C4-2B (cell line): ENCODE data around the gene HIF1AN.
A peak's percentile ranks its signal among the peaks of the same experiment; 100 is the strongest.

Experiments used
- H3K27ac ChIP-seq: fragments of 450-650 bp; 2 replicates; pipeline ENCODE4 v1.5.1; 2017
- ZFX ChIP-seq: fragments of 450-650 bp; IDR thresholded peaks from 2 replicates; pipeline ENCODE4 v1.6.1; 2017
- TF ChIP-seq, protein P1 (sequence below): fragments of 450-650 bp; conservative IDR thresholded peaks from 2 replicates; pipeline ENCODE4 v1.5.1; 2017; ENCODE audit warnings: mild to moderate bottlenecking

The HIF1AN gene

GRCh38 chr10:100551738-100552137 lies 16.0 kb downstream of the HIF1AN start:
- H3K27ac ChIP-seq = no peak overlapping the region
- TF ChIP-seq ZFX = no peak
- TF ChIP-seq, protein P1, sequence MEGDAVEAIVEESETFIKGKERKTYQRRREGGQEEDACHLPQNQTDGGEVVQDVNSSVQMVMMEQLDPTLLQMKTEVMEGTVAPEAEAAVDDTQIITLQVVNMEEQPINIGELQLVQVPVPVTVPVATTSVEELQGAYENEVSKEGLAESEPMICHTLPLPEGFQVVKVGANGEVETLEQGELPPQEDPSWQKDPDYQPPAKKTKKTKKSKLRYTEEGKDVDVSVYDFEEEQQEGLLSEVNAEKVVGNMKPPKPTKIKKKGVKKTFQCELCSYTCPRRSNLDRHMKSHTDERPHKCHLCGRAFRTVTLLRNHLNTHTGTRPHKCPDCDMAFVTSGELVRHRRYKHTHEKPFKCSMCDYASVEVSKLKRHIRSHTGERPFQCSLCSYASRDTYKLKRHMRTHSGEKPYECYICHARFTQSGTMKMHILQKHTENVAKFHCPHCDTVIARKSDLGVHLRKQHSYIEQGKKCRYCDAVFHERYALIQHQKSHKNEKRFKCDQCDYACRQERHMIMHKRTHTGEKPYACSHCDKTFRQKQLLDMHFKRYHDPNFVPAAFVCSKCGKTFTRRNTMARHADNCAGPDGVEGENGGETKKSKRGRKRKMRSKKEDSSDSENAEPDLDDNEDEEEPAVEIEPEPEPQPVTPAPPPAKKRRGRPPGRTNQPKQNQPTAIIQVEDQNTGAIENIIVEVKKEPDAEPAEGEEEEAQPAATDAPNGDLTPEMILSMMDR = no peak

DNA sequence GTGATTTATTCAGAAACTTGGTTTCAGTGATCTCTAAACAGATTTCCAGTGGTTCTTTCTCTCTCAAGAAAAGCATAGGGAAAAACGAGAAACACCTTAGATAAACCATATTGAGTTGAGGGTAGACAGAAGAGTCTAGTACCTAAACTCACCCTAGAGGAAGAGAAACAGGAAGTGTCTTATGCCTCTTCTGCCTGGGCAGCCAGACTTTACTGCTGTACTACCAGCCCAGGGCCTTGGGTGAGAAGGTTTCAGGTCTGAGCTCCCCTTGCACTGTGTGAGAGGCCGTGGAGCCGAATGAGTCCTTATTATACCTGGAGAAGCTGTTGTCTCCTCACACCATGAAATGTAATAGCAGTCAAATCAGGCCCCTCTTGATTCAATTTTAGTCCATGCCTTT lies 18.2 kb downstream of the HIF1AN start:
- no peak overlapping the region for H3K27ac ChIP-seq
- TF ChIP-seq ZFX = no peak

- no peak overlapping the region for H3K27ac ChIP-seq
- no peak for TF ChIP-seq ZFX
- TF ChIP-seq, protein P1 = no peak
These were observed 19.2 kb downstream of the HIF1AN start for GRCh38 chr10:100554902-100555301.

DNA sequence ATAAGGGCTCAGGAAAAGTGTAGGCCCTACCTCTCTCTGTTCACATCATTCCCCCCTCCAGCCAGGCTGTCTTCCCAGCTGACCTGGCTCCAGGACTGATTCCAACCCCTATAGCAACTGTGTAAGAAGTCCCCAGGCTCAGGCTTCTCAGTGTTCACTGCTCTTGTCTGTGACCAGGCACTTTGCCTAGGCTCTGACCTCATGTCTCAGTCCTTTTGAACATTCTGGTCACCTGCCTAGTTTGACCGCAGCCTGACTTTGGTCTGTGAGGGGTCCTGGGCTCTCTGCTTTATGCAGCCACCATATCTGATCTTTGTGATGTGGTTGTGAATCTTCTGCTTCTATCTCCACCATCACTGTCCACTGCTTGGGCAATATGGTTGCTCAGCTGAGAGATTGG lies 24.5 kb downstream of the HIF1AN start:
- no peak for TF ChIP-seq ZFX
- no peak overlapping the region for H3K27ac ChIP-seq

- TF ChIP-seq ZFX = no peak
- TF ChIP-seq, protein P1 = no peak
- no peak overlapping the region for H3K27ac ChIP-seq
These were observed 25.3 kb downstream of the HIF1AN start for GRCh38 chr10:100561005-100561404.

DNA sequence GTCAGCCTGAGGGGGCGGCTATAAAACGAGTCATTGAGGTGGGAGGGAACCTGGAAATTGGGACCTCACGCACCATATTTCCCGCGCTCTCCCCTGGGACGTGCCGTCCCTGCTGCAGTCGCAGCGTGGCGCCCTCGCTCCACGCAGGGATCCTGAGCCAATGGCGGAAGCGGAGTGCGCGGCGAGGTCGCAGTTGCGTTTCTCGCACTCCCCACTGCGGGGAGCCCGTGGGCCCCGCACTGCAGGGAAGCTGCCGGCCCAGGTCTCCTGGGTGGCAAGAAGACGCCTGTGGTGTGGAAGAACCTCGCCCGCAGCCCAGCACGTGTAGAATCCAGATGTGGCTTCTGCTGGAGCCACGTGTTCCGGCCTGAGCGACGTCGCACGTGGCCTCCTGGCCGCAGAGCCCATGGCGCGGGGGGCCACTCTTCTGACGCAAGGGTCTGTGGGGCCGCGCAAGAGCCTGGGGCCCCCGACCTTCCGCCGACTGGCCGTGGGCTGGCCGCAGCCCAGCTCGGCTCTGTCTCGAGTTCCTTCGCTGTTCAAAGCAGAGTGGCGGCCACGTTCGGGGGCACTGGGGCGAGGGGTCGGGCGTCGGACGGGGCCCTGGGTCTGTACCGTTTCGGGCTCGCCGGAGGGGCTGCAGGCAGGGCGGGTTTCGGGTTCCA lies 26.4 kb downstream of the HIF1AN start:
- TF ChIP-seq ZFX = no peak
- TF ChIP-seq, protein P1 = peak; percentile 93
- H3K27ac ChIP-seq = peak overlapping the region; percentile 5; the same call in 1 of the 2 replicates

- no peak for TF ChIP-seq ZFX
- TF ChIP-seq, protein P1 = no peak
- H3K27ac ChIP-seq = no peak overlapping the region
These were observed 29.7 kb downstream of the HIF1AN start for GRCh38 chr10:100565206-100565985.

GRCh38 chr10:100566561-100566960 lies 30.8 kb downstream of the HIF1AN start:
- H3K27ac ChIP-seq = no peak overlapping the region
- TF ChIP-seq, protein P1 = no peak
- TF ChIP-seq ZFX = no peak
